HCT116 (cell line): ENCODE data around the gene TRIM29.

Source experiments
- CBX3 ChIP-seq: IDR thresholded peaks from 2 replicates; pipeline ENCODE4 v1.6.1; 2012; ENCODE audit warnings: low read depth
- MAX ChIP-seq: IDR thresholded peaks from 2 replicates; pipeline ENCODE4 v1.6.1; 2012
- POLR2AphosphoS5 ChIP-seq: IDR thresholded peaks from 2 replicates; pipeline ENCODE4 v1.6.1; 2011; ENCODE audit warnings: mild to moderate bottlenecking, low read depth, low read length, moderate library complexity
- RAD21 ChIP-seq: IDR thresholded peaks from 2 replicates; pipeline ENCODE4 v1.6.1; 2012; ENCODE audit warnings: low read depth, mild to moderate bottlenecking
- REST ChIP-seq: IDR thresholded peaks from 2 replicates; pipeline ENCODE4 v1.6.1; 2012; ENCODE audit warnings: low read depth
- SP1 ChIP-seq: IDR thresholded peaks from 2 replicates; pipeline ENCODE4 v1.6.1; 2012; ENCODE audit warnings: low read depth
- SRF ChIP-seq: IDR thresholded peaks from 2 replicates; pipeline ENCODE4 v1.6.1; 2012; ENCODE audit warnings: low read depth
- TCF7L2 ChIP-seq: IDR thresholded peaks from 2 replicates; pipeline ENCODE4 v1.7.0; 2011; ENCODE audit warnings: borderline replicate concordance, inconsistent platforms; ENCODE audit not compliant: insufficient read depth, insufficient read length; ENCODE audit errors: extremely low read depth
- YY1 ChIP-seq: IDR thresholded peaks from 2 replicates; pipeline ENCODE4 v1.6.1; 2011; ENCODE audit warnings: low read length, low read depth, moderate library complexity, mild to moderate bottlenecking; ENCODE audit not compliant: insufficient replicate concordance; ENCODE audit errors: extremely low read depth
- TF ChIP-seq, protein P1 (sequence below), 3 experiments: fragments of 200-600 bp in 1 of 3; sonication (generic) in 1 of 3; IDR thresholded peaks in 2 of 3; conservative IDR thresholded peaks in 1 of 3; 2 replicates each; pipeline ENCODE4 v1.5.1; 2012 to 2017; ENCODE audit warnings: low read depth in 2 of 3, low read length in 2 of 3, antibody characterized with exemption in 1 of 3, borderline replicate concordance in 1 of 3, control low read depth in 1 of 3, mild to moderate bottlenecking in 1 of 3, mixed read lengths in 1 of 3, mixed run types in 1 of 3, moderate library complexity in 1 of 3; ENCODE audit not compliant: insufficient read depth in 1 of 3

- TF ChIP-seq SRF (no peak), POLR2AphosphoS5 (no peak), REST (no peak), MAX (no peak; the same call in 1 of the 2 replicates), RAD21 (no peak), YY1 (no peak), CBX3 (no peak), SP1 (no peak), TCF7L2 (no peak)
- TF ChIP-seq, protein P1, sequence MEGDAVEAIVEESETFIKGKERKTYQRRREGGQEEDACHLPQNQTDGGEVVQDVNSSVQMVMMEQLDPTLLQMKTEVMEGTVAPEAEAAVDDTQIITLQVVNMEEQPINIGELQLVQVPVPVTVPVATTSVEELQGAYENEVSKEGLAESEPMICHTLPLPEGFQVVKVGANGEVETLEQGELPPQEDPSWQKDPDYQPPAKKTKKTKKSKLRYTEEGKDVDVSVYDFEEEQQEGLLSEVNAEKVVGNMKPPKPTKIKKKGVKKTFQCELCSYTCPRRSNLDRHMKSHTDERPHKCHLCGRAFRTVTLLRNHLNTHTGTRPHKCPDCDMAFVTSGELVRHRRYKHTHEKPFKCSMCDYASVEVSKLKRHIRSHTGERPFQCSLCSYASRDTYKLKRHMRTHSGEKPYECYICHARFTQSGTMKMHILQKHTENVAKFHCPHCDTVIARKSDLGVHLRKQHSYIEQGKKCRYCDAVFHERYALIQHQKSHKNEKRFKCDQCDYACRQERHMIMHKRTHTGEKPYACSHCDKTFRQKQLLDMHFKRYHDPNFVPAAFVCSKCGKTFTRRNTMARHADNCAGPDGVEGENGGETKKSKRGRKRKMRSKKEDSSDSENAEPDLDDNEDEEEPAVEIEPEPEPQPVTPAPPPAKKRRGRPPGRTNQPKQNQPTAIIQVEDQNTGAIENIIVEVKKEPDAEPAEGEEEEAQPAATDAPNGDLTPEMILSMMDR (IDR thresholded peaks at IDR 0.05 in 2 of 3, conservative IDR thresholded peaks at IDR 0.05 in 1 of 3; ENCODE audit: borderline replicate concordance in 1 of 3, insufficient read depth in 1 of 3, low read depth in 2 of 3, low read length in 2 of 3), result no peak
These were observed 15.9 kb downstream of the TRIM29 start for GRCh38 chr11:120121914-120122473.
